K562 (cell line): ENCODE data around the gene HMBS. TPM values are rescaled to one million over a fixed set of nuclear protein-coding genes. Genes with fewer than 3 reads are reported as not detected.

Source experiments
- CEBPB ChIP-seq: fragments of 450-650 bp; IDR thresholded peaks from 2 replicates; pipeline ENCODE4 v1.6.1; 2016; ENCODE audit warnings: missing genetic modification characterization, missing compliant biosample characterization
- CREB1 ChIP-seq, 2 experiments: sonication (generic) in 1 of 2; formaldehyde crosslinking in 1 of 2; IDR thresholded peaks; 2 replicates each; pipeline versions ENCODE4 v1.6.1 to v1.8.0; 2012 to 2022; ENCODE audit warnings: inconsistent platforms in 1 of 2, mild to moderate bottlenecking in 1 of 2, missing genetic modification reagents in 1 of 2, moderate library complexity in 1 of 2
- EP400 ChIP-seq: fragments of 450-650 bp; IDR thresholded peaks from 2 replicates; pipeline ENCODE4 v1.6.1; 2017; ENCODE audit warnings: antibody characterized with exemption, mild to moderate bottlenecking, moderate library complexity
- FOXJ3 ChIP-seq: sonication (generic); formaldehyde crosslinking; IDR thresholded peaks from 2 replicates; pipeline ENCODE4 v1.4.0; 2020; ENCODE audit warnings: mild to moderate bottlenecking, missing genetic modification reagents
- KAT2B ChIP-seq: IDR thresholded peaks from one replicate; pipeline ENCODE4 v1.6.1; 2012; ENCODE audit warnings: low read depth, mild to moderate bottlenecking, control low read depth, inconsistent platforms, low read length, moderate library complexity
- KAT7 ChIP-seq: sonication (generic); formaldehyde crosslinking; IDR thresholded peaks from 2 replicates; pipeline ENCODE4 v1.8.0; 2022; ENCODE audit warnings: missing genetic modification reagents, mild to moderate bottlenecking, borderline replicate concordance
- KDM5B ChIP-seq: fragments of 200-600 bp; sonication (generic); IDR thresholded peaks from 2 replicates; pipeline ENCODE4 v1.6.1; 2012; ENCODE audit warnings: low read depth, mild to moderate bottlenecking, moderate library complexity, low read length, control low read depth, inconsistent platforms; ENCODE audit not compliant: insufficient replicate concordance
- KLF10 ChIP-seq: fragments of 250-450 bp; sonication (Bioruptor Pico); IDR thresholded peaks from 2 replicates; pipeline ENCODE4 v1.6.1; 2021; ENCODE audit warnings: matching md5 sums
- LCOR ChIP-seq: sonication (generic); formaldehyde crosslinking; IDR thresholded peaks from 2 replicates; pipeline ENCODE4 v1.8.0; 2022; ENCODE audit warnings: mild to moderate bottlenecking, missing genetic modification reagents
- MBD2 ChIP-seq: sonication (generic); IDR thresholded peaks from 2 replicates; pipeline ENCODE4 v1.6.1; 2016; ENCODE audit warnings: low read depth, borderline replicate concordance
- MLX ChIP-seq, 2 experiments: fragments of 450-650 bp in 1 of 2; sonication (generic) in 1 of 2; formaldehyde crosslinking; conservative IDR thresholded peaks; 2 replicates each; pipeline versions ENCODE4 v1.4.0 to v1.8.1; 2020 to 2022; ENCODE audit warnings: mild to moderate bottlenecking in 1 of 2, missing genetic modification reagents in 1 of 2
- NFXL1 ChIP-seq: fragments of 450-650 bp; formaldehyde crosslinking; IDR thresholded peaks from 2 replicates; pipeline ENCODE4 v1.4.0; 2021; ENCODE audit warnings: mild to moderate bottlenecking
- PHB2 ChIP-seq: fragments of 450-650 bp; IDR thresholded peaks from 2 replicates; pipeline ENCODE4 v1.6.1; 2017; ENCODE audit warnings: low read depth
- RBBP5 ChIP-seq: fragments of 200-600 bp; sonication (generic); IDR thresholded peaks from 2 replicates; pipeline ENCODE4 v1.6.1; 2012; ENCODE audit warnings: borderline replicate concordance, mild to moderate bottlenecking, low read length, control low read depth, inconsistent platforms; ENCODE audit not compliant: insufficient read depth, poor library complexity, severe bottlenecking
- RBM22 ChIP-seq: fragments of 200-400 bp; formaldehyde crosslinking; IDR thresholded peaks from 2 replicates; pipeline ENCODE4 v1.6.1; 2018; ENCODE audit warnings: low read length, low read depth; ENCODE audit not compliant: poor library complexity, severe bottlenecking
- RBM39 ChIP-seq: fragments of 200-400 bp; formaldehyde crosslinking; optimal IDR thresholded peaks from 2 replicates; pipeline ENCODE3; 2018; ENCODE audit warnings: low read depth, low read length
- SPI1 ChIP-seq: IDR thresholded peaks from 2 replicates; pipeline ENCODE4 v1.6.1; 2011; ENCODE audit warnings: low read depth, low read length, control low read depth, borderline replicate concordance
- THRAP3 ChIP-seq: fragments of 450-650 bp; IDR thresholded peaks from 2 replicates; pipeline ENCODE4 v1.6.1; 2016; ENCODE audit warnings: mild to moderate bottlenecking, inconsistent platforms, borderline replicate concordance
- TRIM28 ChIP-seq: fragments of 450-650 bp; IDR thresholded peaks from 2 replicates; pipeline ENCODE4 v1.6.1; 2017
- ZNF121 ChIP-seq: sonication (generic); formaldehyde crosslinking; conservative IDR thresholded peaks from 2 replicates; pipeline ENCODE4 v1.8.0; 2022; ENCODE audit warnings: missing genetic modification reagents
- ZNF274 ChIP-seq: IDR thresholded peaks from 2 replicates; pipeline ENCODE4 v1.6.1; 2011; ENCODE audit warnings: low read depth, mild to moderate bottlenecking, low read length, moderate library complexity, borderline replicate concordance
- ZNF586 ChIP-seq: fragments of 450-650 bp; formaldehyde crosslinking; conservative IDR thresholded peaks from 2 replicates; pipeline ENCODE4 v1.4.0; 2020; ENCODE audit warnings: mild to moderate bottlenecking, moderate library complexity
- ZNF668 ChIP-seq: fragments of 250-450 bp; sonication (Bioruptor Pico); IDR thresholded peaks from 2 replicates; pipeline ENCODE4 v1.8.0; 2022; ENCODE audit warnings: mild to moderate bottlenecking, inconsistent platforms
- ZNF717 ChIP-seq: fragments of 250-450 bp; sonication (Bioruptor Pico); IDR thresholded peaks from 2 replicates; pipeline ENCODE4 v1.5.0; 2021
- polyA plus RNA-seq, 8 experiments: library from polyadenylated mRNA; depleted of rRNA in 4 of 8; stranded (reverse) in 5 of 8; unstranded in 3 of 8; fragments of >200 nt; fragmentation: Nextera tagmentation in 2 of 8; fragmentation: Illumina TruSeq in 1 of 8; extraction: Ambion mirVana in 2 of 8; extraction: Trizol in 1 of 8; gene quantifications; 2 replicates each; pipeline versions ENCODE4 v1.2.1 to v1.2.3, GENCODE V29; 2011 to 2014; ENCODE audit warnings: inconsistent platforms in 1 of 8, missing spikeins in 1 of 8
- total RNA-seq, 7 experiments: library from RNA; depleted of rRNA in 6 of 7; stranded (reverse); fragments of >200 nt in 6 of 7; fragmentation: Illumina TruSeq in 2 of 7; extraction: Trizol in 2 of 7; gene quantifications; 2 replicates each; pipeline versions ENCODE4 v1.2.1 to v1.2.3, GENCODE V29; 2011 to 2021; ENCODE audit warnings: low replicate concordance in 1 of 7
- TF ChIP-seq, protein P1 (sequence below): fragments of 450-650 bp; IDR thresholded peaks from one replicate; pipeline ENCODE4 v1.6.1; 2018; ENCODE audit warnings: mild to moderate bottlenecking, moderate library complexity; ENCODE audit not compliant: partially characterized antibody
- TF ChIP-seq, protein P2 (sequence below): fragments of 450-650 bp; IDR thresholded peaks from 2 replicates; pipeline ENCODE4 v1.7.0; 2016; ENCODE audit warnings: borderline replicate concordance

The HMBS gene
- total and polyA plus RNA-seq, 9 of the 15 experiments (the other 6 are each of a cell fraction or from before 2014, with no cell fraction given), result 56.9 to 385 (median 286) TPM

DNA sequence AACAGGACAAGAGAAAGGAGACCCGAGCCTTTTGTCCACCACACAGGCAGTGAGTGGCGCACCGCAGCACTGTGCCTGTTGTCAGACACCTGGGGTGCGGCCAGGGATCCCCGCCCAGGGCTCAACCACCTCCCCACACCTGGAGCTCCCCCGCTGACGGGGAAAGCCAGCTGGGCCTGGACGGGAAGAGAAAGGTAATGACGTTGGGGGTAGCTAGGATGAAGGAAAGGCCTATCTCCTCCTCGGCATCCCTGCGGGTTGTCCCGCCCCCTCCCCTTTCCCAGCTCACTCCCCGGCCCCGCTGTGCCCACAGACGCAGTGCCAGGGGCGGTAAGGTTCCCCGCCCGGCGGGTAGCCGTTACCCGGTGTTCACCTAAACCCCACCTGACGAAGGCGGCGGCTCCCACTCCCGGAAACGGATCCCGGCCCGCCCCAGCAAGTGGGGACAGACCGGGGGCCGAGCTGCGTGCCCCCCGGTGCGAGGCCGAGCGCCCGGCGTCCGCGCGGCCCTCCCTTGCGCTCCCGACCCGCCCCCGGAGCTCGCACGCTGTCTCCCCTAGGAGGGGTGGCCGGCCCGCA lies 28.2 kb upstream of the HMBS start (continued):
- 0 out of 4 replicates have a peak, but pooled peaks of 1 of the 2 experiments have one; percentile 27 for TF ChIP-seq MLX (CRISPR knock-in tag; conservative IDR thresholded peaks at IDR 0.05)
- TF ChIP-seq RBBP5, result no peak
- TF ChIP-seq CEBPB (tag), result no peak
- peak; percentile 76 for TF ChIP-seq KAT7 (CRISPR knock-in tag)
- TF ChIP-seq ZNF121, result no peak
- TF ChIP-seq LCOR (CRISPR knock-in tag), result no peak
- TF ChIP-seq, protein P1, sequence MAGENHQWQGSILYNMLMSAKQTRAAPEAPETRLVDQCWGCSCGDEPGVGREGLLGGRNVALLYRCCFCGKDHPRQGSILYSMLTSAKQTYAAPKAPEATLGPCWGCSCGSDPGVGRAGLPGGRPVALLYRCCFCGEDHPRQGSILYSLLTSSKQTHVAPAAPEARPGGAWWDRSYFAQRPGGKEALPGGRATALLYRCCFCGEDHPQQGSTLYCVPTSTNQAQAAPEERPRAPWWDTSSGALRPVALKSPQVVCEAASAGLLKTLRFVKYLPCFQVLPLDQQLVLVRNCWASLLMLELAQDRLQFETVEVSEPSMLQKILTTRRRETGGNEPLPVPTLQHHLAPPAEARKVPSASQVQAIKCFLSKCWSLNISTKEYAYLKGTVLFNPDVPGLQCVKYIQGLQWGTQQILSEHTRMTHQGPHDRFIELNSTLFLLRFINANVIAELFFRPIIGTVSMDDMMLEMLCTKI, result no peak
- peak; percentile 92 for TF ChIP-seq RBM22
- no peak for TF ChIP-seq ZNF586 (CRISPR knock-in tag)
- TF ChIP-seq KDM5B, result peak; percentile 6
- no peak for TF ChIP-seq KAT2B
- TF ChIP-seq ZNF717 (CRISPR knock-in tag), result no peak
- TF ChIP-seq KLF10, result no peak
- TF ChIP-seq MBD2, result no peak
- no peak for TF ChIP-seq TRIM28
- no peak for TF ChIP-seq PHB2
- TF ChIP-seq ZNF668 (CRISPR knock-in tag), result no peak
- no peak for TF ChIP-seq NFXL1
- no peak; the same call in 1 of the 2 replicates for TF ChIP-seq CREB1 (IDR thresholded peaks at IDR 0.05)
- TF ChIP-seq CREB1 (CRISPR knock-in tag; IDR thresholded peaks at IDR 0.05), result no peak
- TF ChIP-seq ZNF274, result no peak
- no peak for TF ChIP-seq RBM39
- TF ChIP-seq, protein P2, sequence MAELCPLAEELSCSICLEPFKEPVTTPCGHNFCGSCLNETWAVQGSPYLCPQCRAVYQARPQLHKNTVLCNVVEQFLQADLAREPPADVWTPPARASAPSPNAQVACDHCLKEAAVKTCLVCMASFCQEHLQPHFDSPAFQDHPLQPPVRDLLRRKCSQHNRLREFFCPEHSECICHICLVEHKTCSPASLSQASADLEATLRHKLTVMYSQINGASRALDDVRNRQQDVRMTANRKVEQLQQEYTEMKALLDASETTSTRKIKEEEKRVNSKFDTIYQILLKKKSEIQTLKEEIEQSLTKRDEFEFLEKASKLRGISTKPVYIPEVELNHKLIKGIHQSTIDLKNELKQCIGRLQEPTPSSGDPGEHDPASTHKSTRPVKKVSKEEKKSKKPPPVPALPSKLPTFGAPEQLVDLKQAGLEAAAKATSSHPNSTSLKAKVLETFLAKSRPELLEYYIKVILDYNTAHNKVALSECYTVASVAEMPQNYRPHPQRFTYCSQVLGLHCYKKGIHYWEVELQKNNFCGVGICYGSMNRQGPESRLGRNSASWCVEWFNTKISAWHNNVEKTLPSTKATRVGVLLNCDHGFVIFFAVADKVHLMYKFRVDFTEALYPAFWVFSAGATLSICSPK, result no peak
- no peak for TF ChIP-seq FOXJ3
- TF ChIP-seq THRAP3, result no peak
- no peak for TF ChIP-seq EP400
- no peak for TF ChIP-seq SPI1
